GM23338 (cell line): ENCODE measurements around the gene ACOXL.

Experiments
- CREB1 ChIP-seq: fragments of 250-450 bp; sonication (Bioruptor Pico); IDR thresholded peaks from 2 replicates; pipeline ENCODE4 v1.5.0; 2020; ENCODE audit warnings: low read depth, mild to moderate bottlenecking, moderate library complexity
- EZH2 ChIP-seq: fragments of 200-600 bp; sonication (generic); IDR thresholded peaks from one replicate; pipeline ENCODE4 v1.8.0; 2017; ENCODE audit warnings: antibody characterized with exemption, mild to moderate bottlenecking, low read depth; ENCODE audit not compliant: unreplicated experiment
- POLR2AphosphoS5 ChIP-seq: IDR thresholded peaks from 2 replicates; pipeline ENCODE4 v1.6.1; 2016; ENCODE audit warnings: antibody characterized with exemption, low read depth
- TF ChIP-seq, protein P1 (sequence below): IDR thresholded peaks from one replicate; pipeline ENCODE4 v1.6.1; 2018; ENCODE audit warnings: antibody characterized with exemption; ENCODE audit not compliant: unreplicated experiment
- TF ChIP-seq, protein P2 (sequence below), 2 experiments: fragments of 200-600 bp in 1 of 2; sonication (generic) in 1 of 2; conservative IDR thresholded peaks; 2 replicates each; pipeline versions ENCODE4 v1.5.1 to v1.6.1; 2016 to 2017; ENCODE audit warnings: antibody characterized with exemption in 2 of 2, low read depth in 2 of 2, mild to moderate bottlenecking in 2 of 2, moderate library complexity in 1 of 2

DNA sequence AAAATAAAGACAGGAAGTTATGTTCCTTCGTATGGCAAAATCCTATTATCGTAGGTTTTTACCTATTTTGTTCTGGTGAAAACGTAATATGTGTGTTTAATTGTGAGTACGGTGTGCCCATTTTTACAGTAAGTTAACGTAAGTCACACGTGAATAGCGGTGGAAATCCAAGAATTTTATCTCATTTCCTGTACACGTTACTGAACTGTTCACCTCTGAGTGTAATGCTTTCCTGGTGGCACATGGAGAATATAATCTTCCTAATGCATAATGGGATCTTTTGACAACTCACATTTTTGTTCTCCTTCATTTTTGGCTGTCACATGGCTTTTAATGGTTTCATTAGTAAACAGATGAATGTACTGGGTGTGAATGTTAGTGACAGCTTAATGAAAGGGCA is 416.6 kb downstream of the ACOXL start:
- TF ChIP-seq CREB1 (CRISPR knock-in tag), result no peak
- TF ChIP-seq, protein P1, sequence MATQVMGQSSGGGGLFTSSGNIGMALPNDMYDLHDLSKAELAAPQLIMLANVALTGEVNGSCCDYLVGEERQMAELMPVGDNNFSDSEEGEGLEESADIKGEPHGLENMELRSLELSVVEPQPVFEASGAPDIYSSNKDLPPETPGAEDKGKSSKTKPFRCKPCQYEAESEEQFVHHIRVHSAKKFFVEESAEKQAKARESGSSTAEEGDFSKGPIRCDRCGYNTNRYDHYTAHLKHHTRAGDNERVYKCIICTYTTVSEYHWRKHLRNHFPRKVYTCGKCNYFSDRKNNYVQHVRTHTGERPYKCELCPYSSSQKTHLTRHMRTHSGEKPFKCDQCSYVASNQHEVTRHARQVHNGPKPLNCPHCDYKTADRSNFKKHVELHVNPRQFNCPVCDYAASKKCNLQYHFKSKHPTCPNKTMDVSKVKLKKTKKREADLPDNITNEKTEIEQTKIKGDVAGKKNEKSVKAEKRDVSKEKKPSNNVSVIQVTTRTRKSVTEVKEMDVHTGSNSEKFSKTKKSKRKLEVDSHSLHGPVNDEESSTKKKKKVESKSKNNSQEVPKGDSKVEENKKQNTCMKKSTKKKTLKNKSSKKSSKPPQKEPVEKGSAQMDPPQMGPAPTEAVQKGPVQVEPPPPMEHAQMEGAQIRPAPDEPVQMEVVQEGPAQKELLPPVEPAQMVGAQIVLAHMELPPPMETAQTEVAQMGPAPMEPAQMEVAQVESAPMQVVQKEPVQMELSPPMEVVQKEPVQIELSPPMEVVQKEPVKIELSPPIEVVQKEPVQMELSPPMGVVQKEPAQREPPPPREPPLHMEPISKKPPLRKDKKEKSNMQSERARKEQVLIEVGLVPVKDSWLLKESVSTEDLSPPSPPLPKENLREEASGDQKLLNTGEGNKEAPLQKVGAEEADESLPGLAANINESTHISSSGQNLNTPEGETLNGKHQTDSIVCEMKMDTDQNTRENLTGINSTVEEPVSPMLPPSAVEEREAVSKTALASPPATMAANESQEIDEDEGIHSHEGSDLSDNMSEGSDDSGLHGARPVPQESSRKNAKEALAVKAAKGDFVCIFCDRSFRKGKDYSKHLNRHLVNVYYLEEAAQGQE, result no peak
- TF ChIP-seq, protein P2, sequence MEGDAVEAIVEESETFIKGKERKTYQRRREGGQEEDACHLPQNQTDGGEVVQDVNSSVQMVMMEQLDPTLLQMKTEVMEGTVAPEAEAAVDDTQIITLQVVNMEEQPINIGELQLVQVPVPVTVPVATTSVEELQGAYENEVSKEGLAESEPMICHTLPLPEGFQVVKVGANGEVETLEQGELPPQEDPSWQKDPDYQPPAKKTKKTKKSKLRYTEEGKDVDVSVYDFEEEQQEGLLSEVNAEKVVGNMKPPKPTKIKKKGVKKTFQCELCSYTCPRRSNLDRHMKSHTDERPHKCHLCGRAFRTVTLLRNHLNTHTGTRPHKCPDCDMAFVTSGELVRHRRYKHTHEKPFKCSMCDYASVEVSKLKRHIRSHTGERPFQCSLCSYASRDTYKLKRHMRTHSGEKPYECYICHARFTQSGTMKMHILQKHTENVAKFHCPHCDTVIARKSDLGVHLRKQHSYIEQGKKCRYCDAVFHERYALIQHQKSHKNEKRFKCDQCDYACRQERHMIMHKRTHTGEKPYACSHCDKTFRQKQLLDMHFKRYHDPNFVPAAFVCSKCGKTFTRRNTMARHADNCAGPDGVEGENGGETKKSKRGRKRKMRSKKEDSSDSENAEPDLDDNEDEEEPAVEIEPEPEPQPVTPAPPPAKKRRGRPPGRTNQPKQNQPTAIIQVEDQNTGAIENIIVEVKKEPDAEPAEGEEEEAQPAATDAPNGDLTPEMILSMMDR (conservative IDR thresholded peaks at IDR 0.05; ENCODE audit: low read depth in 2 of 2), result no peak
- TF ChIP-seq POLR2AphosphoS5, result no peak
- no peak for TF ChIP-seq EZH2
